ENCODE measurements around the gene NRBF2.

NRBF2 gene

DNA sequence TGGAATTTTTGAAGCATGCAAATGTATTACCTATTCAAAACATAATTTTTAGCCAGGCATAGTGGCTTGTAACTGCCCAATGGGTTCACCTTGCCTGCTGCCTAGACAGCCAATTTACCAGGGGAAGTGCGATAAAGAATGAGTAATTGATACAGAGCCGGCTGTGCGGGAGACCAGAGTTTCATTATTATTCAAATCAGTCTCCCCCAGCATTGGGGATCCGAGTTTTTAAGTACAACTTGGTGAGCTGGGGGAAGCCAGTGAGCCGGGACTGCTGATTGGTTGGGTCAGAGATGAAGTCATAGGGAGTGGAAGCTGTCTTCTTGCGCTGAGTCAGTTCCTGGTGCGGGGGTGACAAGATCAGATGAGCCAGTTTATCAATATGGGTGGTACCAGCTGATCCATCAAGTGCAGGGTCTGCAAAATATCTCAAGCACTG, 29.1 kb upstream of the NRBF2 start:
- Histone ChIP-seq H3K4me3 (ENCODE audit: low read length, poor library complexity, severe bottlenecking) (no peak overlapping the region), H3K9ac (ENCODE audit: low read depth, low read length, poor library complexity, severe bottlenecking) (no peak overlapping the region), H3K36me3 (ENCODE audit: insufficient read depth, low read length) (no peaks in the 10 kb centered on the region), H2AFZ (ENCODE audit: low read length) (no peak overlapping the region), H3K4me1 (ENCODE audit: insufficient read depth, low read length, poor library complexity, severe bottlenecking) (no peaks in the 10 kb centered on the region), H3K9me3 (ENCODE audit: insufficient read depth, low read depth, low read length) (no peaks in the 10 kb centered on the region), H3K4me2 (ENCODE audit: low read depth, low read length, poor library complexity, severe bottlenecking) (no peak overlapping the region), H3K79me2 (ENCODE audit: insufficient read depth, low read length) (no peaks in the 10 kb centered on the region), H3F3A (ENCODE audit: low read depth) (no peaks in the 10 kb centered on the region), H3K9me2 (replicated peaks; ENCODE audit: low read depth, low read length) (no peaks in the 10 kb centered on the region), H4K20me1 (ENCODE audit: insufficient read depth, low read length, poor library complexity, severe bottlenecking) (no peaks in the 10 kb centered on the region), H3K27me3 (ENCODE audit: insufficient read depth, low read length, poor library complexity, severe bottlenecking) (no peaks in the 10 kb centered on the region)
- TF ChIP-seq, protein P1, sequence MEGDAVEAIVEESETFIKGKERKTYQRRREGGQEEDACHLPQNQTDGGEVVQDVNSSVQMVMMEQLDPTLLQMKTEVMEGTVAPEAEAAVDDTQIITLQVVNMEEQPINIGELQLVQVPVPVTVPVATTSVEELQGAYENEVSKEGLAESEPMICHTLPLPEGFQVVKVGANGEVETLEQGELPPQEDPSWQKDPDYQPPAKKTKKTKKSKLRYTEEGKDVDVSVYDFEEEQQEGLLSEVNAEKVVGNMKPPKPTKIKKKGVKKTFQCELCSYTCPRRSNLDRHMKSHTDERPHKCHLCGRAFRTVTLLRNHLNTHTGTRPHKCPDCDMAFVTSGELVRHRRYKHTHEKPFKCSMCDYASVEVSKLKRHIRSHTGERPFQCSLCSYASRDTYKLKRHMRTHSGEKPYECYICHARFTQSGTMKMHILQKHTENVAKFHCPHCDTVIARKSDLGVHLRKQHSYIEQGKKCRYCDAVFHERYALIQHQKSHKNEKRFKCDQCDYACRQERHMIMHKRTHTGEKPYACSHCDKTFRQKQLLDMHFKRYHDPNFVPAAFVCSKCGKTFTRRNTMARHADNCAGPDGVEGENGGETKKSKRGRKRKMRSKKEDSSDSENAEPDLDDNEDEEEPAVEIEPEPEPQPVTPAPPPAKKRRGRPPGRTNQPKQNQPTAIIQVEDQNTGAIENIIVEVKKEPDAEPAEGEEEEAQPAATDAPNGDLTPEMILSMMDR (conservative IDR thresholded peaks at IDR 0.05; ENCODE audit: low read length), result no peak
- TF ChIP-seq EZH2phosphoT487 (IDR thresholded peaks at IDR 0.05; ENCODE audit: borderline replicate concordance), result no peak

DNA sequence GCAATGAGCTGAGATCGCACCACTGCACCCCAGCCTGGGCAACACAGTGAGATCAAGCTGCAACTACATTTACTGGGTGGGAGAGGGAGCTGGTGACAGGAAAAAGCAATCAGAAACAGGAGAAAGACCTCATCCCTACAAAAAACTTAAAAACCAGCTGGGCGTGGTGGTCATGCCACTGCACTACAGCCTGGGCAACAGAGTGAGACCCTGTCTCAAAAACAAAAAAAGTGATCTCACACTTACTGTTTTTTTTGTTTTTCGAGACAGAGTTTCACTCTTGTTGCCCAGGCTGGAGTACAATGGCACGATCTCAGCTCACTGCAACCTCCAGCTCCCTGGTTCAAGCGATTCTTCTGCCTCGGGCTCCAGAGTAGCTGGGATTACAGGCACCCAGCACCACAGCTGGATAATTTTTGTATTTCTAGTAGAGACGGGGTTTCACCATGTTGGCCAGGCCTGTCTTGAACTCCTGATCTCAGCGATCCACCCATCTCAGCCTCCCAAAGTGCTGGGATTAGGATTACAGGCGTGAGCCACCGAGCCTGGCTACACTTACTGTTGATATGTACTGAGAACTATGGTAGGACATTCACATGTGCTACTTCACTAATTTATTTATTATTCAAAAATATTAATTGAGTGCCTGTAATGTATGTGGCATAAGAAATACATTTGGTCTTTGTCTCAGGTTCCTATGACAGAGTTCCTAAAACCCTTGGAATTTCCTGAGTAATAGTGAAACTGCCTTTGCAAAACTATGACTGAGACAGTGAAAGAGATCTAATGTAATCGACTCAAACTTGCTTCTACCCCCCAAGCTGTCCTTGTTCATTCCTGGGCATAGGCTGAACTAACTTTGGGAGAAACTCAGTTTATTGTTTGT, 27.7 kb upstream of the NRBF2 start:
- H3K9me2 ChIP-seq (replicated peaks; ENCODE audit: low read depth, low read length), result no peaks in the 10 kb centered on the region
- H2AFZ ChIP-seq (ENCODE audit: low read length), result no peak overlapping the region
- no peaks in the 10 kb centered on the region for H3F3A ChIP-seq (ENCODE audit: low read depth)
- no peaks in the 10 kb centered on the region for H3K36me3 ChIP-seq (ENCODE audit: insufficient read depth, low read length)
- H3K4me1 ChIP-seq (ENCODE audit: insufficient read depth, low read length, poor library complexity, severe bottlenecking), result no peaks in the 10 kb centered on the region
- no peaks in the 10 kb centered on the region for H3K27me3 ChIP-seq (ENCODE audit: insufficient read depth, low read length, poor library complexity, severe bottlenecking)
- no peak overlapping the region for H3K9ac ChIP-seq (ENCODE audit: low read depth, low read length, poor library complexity, severe bottlenecking)
- H3K4me2 ChIP-seq (ENCODE audit: low read depth, low read length, poor library complexity, severe bottlenecking), result no peak overlapping the region
- no peaks in the 10 kb centered on the region for H3K79me2 ChIP-seq (ENCODE audit: insufficient read depth, low read length)
- TF ChIP-seq, protein P1 (conservative IDR thresholded peaks at IDR 0.05; ENCODE audit: low read length), result no peak
- TF ChIP-seq EZH2phosphoT487 (IDR thresholded peaks at IDR 0.05; ENCODE audit: borderline replicate concordance), result no peak
- no peaks in the 10 kb centered on the region for H4K20me1 ChIP-seq (ENCODE audit: insufficient read depth, low read length, poor library complexity, severe bottlenecking)
- H3K9me3 ChIP-seq (ENCODE audit: insufficient read depth, low read depth, low read length), result no peaks in the 10 kb centered on the region
- H3K4me3 ChIP-seq (ENCODE audit: low read length, poor library complexity, severe bottlenecking), result no peak overlapping the region

DNA sequence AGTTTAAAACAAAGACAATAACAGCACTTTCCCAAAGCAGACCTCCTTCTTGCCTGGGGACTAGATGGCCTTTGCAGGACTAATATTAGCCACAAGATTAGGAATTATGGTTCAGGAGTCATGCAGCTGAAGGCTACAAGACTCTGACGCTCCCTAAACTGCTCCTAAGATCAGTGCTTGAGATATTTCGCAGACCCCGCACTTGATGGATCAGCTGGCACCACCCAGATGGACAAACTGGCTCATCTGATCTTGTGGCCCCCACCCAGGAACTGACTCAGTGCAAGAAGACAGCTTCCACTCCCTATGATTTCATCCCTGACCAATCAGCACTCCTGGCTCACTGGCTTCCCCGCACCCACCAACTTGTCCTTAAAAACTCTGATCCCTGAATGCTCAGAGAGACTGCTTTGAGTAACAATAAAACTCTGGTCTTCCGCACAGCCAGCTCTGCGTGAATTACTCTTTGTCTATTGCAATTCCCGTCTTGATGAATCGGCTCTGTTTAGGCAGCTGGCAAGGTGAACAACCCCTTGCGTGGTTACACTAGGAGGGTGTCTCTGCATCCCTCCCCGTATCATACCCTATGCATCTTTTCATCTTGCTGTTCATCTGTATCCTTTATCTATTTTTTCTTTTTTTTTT, 26.9 kb upstream of the NRBF2 start:
- Histone ChIP-seq H4K20me1 (ENCODE audit: insufficient read depth, low read length, poor library complexity, severe bottlenecking) (no peaks in the 10 kb centered on the region), H3K9me2 (replicated peaks; ENCODE audit: low read depth, low read length) (no peaks in the 10 kb centered on the region), H2AFZ (ENCODE audit: low read length) (no peak overlapping the region), H3K27me3 (ENCODE audit: insufficient read depth, low read length, poor library complexity, severe bottlenecking) (no peaks in the 10 kb centered on the region), H3F3A (ENCODE audit: low read depth) (no peaks in the 10 kb centered on the region), H3K9ac (ENCODE audit: low read depth, low read length, poor library complexity, severe bottlenecking) (no peak overlapping the region), H3K4me3 (ENCODE audit: low read length, poor library complexity, severe bottlenecking) (no peak overlapping the region), H3K79me2 (ENCODE audit: insufficient read depth, low read length) (no peaks in the 10 kb centered on the region), H3K9me3 (ENCODE audit: insufficient read depth, low read depth, low read length) (no peaks in the 10 kb centered on the region), H3K36me3 (ENCODE audit: insufficient read depth, low read length) (no peaks in the 10 kb centered on the region), H3K4me2 (ENCODE audit: low read depth, low read length, poor library complexity, severe bottlenecking) (no peak overlapping the region), H3K4me1 (ENCODE audit: insufficient read depth, low read length, poor library complexity, severe bottlenecking) (no peaks in the 10 kb centered on the region)
- TF ChIP-seq, protein P1 (conservative IDR thresholded peaks at IDR 0.05; ENCODE audit: low read length), result no peak
- no peak for TF ChIP-seq EZH2phosphoT487 (IDR thresholded peaks at IDR 0.05; ENCODE audit: borderline replicate concordance)
